Measurements from ENCODE around the gene EDA. TPM values are rescaled to one million over a fixed set of nuclear protein-coding genes. Genes with fewer than 3 reads are reported as not detected.

EDA gene
- total RNA-seq, 1 experiment from 2014 or later: 3.3 TPM

DNA sequence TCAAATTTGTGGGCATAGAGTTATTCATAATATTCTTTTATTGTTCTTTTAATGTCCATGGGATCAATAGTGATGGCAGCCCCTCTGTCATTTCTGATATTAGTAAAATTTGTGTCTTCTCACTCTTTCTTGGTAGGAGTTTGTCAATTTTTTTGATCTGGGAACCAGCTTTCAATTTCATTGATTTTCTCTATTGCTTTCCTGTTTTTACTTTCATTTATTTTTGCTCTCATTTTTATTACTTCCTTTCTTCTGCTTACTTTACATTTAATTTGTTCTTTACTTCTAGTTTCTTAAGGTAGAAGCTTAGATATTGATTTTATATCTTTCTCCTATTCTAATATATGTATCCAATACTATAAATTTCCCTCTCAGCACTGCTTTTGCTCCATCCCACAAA lies 393.1 kb downstream of the EDA start:
- no peak for DNase-seq (ENCODE audit: low spot score)
- in situ Hi-C loops (cut with HindIII; ENCODE audit: low sequenced_read_pairs): no loop called here

DNA sequence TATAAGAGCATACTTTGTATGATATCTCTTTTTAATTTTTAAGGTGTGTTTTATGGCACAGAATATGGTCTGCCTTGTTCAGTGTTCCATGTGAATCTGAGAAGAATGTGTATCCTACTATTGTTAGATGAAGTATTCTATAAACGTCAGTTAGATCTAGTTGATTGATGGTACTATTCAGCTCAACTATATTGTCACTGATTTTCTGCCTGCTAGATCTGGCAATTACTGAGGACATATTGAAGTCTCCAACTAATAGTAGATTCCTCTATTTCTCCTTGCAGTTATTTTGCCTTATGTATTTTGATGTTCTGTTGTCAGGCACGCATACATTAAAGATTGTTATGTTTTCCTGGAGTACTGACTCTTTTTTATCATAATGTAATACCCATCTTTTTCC lies 394.1 kb downstream of the EDA start:
- DNase-seq (ENCODE audit: low spot score): no peak
- in situ Hi-C loops (cut with HindIII; ENCODE audit: low sequenced_read_pairs): no loop called here

DNA sequence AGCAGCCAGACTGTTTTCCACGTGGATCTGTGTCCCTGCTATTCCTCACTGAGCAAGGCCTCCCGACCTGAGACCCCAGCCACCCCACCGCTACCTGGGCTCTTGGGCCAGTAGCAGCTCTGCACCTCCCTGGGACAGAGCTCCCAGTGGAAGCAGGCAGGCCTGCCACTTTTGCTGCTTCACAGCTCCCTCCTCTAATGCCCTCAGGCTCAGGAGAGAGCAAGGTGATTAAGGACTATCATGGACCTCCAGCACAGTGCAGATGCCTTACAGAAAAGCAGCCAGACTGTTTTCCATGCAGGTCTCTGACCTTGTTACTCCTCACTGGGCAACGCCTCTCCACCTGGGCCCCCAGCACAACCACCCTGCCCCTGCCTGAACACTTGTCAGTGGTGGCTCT lies 396.8 kb downstream of the EDA start:
- DNase-seq (ENCODE audit: low spot score): no peak
- in situ Hi-C loops (cut with HindIII; ENCODE audit: low sequenced_read_pairs): no loop called here

DNA sequence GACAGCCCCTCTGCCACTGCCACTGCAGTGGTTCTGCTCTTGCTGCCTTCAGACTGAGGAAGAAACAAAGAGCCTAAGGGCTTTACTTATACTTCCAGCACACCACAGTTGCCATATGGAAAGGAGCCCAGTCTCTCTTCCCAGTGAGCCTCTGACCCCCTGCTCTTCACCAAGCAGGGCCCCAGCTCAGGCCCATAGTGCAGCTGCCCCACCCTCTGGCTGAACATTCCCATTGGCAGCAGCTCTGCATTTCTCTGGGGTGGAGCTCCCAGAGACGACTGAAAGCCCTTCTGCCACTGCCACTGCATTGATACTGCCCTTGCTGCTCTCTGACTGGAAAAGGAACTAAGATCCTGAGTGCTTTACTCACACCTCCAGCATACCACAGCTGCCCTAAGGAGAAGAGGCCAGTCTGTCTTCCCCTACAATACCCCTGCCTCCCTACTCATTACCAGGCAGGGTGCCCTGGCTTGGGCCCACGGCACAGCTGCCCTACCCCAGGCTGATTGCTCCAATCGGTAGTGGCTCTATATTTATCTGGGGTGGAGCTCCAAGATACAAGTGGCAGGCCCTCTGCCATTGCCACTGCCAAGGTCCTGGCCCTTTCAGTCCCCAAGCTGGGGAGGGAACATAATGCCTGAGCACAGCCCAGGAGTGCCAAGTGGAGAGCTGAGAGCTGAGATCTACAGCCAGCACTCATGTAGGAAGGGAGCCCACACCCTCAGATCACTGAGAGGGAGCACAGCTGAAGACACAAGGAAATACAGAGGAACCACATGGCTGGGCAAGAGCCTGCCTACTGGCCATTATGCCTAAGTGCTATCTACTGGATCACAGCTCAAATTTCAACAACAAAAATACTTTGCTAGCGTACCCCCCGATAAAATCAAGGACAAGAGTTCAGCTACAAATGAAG lies 397.8 kb downstream of the EDA start:
- in situ Hi-C loops (cut with HindIII; ENCODE audit: low sequenced_read_pairs): no loop called here
- DNase-seq (ENCODE audit: low spot score): no peak

DNA sequence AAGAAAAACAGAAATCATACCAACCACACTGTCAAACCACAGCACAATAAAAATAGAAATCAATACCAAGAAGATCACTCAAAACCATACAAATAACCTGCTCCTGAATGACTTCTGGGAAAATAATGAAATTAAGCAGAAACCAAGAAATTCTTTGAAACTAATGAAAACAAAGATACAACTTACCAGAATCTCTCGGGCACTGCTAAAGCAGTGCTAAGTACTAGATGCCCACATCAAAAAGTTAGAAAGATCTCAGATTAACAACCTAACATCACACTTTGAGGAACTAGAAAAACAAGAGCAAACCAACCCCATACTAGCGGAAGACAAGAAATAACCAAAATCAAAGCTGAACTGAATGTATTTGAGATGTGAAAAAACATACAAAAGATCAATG lies 400.6 kb downstream of the EDA start:
- in situ Hi-C loops (cut with HindIII; ENCODE audit: low sequenced_read_pairs): no loop called here
- no peak for DNase-seq (ENCODE audit: low spot score)

DNA sequence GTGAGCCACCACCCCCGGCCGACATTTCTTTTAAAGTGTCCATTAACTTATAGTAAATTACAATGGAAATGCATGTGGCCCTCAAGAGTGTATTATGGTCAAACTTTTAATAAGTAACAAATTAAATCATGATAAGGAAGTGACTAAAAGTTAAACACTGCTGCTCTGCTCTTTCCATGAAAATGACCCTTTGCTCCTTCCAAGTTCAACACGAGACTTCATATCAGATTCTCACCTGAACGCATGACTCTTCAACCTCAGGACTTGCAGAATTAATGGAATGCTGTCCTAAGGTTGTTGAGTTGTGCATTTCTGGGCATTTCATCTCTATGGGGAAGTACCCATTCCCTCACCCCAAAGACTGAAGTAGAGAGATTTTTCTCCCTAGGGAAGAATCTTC lies 406.7 kb downstream of the EDA start:
- in situ Hi-C loops (cut with HindIII; ENCODE audit: low sequenced_read_pairs): no loop called here

DNA sequence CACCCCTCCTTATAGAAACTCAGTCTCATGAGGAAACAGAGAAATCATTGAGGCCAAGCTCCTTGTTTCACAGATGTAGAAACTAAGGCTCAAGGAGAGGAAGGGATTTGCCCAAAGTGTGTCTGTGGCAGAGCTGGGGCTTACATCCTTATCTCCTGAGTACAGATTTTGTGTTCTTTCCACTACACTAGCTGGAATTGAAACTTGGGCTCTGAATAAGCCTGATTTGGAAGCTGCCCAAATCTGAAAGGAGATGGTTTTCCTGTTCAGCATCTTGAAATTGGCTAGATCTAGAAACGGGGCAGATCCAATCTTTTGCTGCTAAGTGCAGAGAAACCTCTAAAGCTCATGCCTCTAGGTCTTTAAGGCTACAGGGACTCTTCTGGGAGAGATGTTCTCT lies 409.6 kb downstream of the EDA start:
- no peak for DNase-seq (ENCODE audit: low spot score)
- in situ Hi-C loops (cut with HindIII; ENCODE audit: low sequenced_read_pairs): no loop called here

More for the DNA sequence above, 406.7 kb downstream of the EDA start:
- no peak for DNase-seq (ENCODE audit: low spot score)

DNA sequence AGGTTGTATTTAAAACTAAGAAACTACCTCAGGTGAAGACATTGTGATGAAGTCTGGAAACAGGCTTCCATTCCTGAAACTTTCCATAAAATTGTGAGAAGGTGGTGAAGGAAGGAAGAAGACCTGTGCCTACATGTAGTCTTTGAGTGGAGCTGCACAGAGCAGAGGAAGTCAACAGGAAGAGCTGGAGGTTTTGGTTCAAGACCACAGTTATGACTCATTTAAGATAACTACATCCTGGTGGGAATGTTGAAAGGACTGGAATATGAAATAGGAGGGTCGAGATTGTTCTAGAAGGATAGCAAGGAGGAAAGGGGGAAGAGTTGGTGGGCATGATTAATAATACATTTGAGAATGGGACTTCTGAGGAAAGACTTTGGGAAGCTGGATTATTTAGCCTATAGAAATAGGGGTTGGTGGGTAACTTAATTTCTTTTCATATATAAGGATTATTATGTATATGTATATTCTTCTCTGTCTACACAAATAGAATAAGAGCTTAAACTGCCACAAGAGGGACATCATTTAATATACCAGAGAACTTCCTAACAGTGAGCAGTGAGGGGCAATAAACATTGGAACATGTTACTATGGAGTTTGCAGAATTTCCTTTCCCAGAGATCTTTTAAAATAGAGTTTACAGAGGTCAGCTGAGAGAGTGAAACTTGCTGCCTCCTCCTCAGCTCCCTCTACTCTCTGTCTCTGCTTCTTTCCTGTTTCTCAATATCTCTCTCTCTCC lies 410.4 kb downstream of the EDA start:
- in situ Hi-C loops (cut with HindIII; ENCODE audit: low sequenced_read_pairs): no loop called here
- DNase-seq (ENCODE audit: low spot score): no peak

DNA sequence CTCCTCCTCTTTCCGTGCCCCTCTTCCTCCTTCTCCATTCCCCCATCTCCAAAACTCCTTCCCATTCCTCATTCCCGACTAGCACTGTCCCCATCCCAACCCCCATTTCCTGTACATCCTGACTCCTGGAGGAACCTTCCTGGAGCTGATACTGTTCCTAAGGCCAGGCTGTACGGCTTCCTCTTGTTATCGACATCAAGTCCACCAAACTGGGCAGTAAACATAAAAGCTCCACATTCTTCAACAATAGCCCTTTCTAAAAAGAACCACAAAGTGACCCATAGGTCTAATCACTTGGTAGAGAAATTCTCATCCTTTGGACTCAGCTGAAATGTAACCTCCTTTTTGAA lies 410.9 kb downstream of the EDA start:
- no peak for DNase-seq (ENCODE audit: low spot score)
- in situ Hi-C loops (cut with HindIII; ENCODE audit: low sequenced_read_pairs): no loop called here

DNA sequence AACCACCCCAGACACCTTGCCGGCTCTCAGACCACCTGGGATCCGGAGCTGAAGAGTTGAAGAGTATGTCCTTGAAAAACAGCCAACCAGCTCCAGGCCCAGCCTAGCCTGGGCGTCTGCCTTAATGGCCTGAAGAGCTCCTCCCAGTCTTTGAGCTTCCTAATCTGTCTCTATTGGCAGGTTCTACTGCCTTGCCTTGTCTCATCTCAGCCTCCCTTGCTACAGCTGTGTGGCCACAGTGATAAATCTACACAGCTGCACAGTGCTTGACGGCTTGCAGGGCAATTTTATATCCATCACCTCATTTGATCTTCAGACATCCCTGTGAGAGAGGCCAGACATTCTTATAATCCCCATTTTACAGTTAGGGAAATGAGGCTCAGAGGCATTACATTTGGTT lies 413.9 kb downstream of the EDA start:
- in situ Hi-C loops (cut with HindIII; ENCODE audit: low sequenced_read_pairs): no loop called here
- DNase-seq (ENCODE audit: low spot score): no peak

DNA sequence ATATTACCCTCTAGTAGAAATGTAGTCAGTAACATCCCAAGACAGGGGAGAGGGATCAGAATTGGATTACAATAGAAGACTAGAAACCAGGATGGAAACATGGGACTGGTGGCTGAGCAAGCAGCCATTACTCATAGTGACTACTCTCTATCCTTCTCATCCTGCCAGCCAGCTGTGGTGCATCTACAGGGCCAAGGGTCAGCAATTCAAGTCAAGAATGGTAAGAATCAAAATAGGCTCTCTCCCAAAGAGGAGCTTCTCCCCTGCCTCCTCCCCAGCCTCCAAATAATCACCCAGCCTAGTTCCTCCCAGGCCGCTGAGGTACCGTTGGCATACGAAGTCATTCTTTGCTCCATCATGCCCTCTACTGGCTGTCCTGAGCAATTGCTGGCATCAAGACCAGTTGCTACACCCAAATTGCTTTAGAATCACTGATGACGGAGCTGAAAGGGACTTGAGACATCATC lies 414.4 kb downstream of the EDA start:
- DNase-seq (ENCODE audit: low spot score): peak; percentile 61
- in situ Hi-C loops (cut with HindIII; ENCODE audit: low sequenced_read_pairs): no loop called here

DNA sequence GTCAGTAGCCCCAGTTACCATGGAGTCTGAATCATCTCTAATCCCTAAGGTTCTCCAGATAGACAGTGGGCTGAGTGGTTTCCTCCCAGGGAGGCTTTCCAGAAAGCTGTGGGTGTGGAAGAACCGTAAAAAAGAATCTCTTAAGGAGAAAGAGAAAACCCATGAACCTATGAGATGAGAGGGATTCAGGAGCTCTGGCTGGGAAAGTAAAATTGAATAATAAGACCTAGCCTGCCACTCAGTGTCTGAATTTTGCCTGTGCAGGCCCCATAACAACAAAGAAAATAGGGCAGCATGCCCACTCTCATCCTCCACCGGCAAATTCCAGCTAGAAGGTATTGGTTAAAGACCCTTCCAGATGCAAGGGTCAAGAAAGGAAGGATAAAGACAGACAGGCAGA lies 416.9 kb downstream of the EDA start:
- in situ Hi-C loops (cut with HindIII; ENCODE audit: low sequenced_read_pairs): no loop called here
- no peak for DNase-seq (ENCODE audit: low spot score)

DNA sequence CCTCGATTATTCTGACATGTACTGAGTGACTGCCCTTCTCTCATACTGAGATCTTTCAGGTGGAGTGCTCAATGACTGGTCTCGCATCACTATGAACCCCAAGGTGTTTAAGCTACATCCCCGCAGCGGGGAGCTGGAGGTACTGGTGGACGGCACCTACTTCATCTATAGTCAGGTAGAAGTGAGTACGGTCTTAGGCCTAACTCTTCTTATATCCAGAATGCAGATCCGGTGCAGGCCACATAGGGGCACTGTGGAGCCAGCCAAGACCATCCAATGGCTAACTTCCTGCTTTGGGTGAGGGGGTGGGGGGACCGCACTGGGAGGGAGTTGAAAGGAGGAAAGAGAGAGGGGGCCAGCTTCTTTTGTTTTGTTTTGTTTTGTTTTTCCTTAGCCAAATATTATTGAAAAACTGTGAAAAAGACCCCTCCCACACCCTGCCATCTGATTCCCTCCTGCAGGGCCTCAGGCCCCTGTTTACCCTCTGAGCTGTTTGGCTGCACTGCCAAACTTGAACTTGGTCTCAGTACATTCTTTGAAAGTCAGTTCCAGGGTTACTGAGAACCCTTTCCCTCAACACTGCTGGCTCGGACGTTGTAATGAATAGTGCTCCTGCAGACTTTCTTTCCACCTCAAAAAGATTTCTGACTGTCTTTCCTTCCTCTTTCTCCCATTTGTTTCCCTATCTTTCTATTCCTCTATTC lies 417.6 kb downstream of the EDA start:
- DNase-seq (ENCODE audit: low spot score): peak; percentile 5
- in situ Hi-C loops (cut with HindIII; ENCODE audit: low sequenced_read_pairs): no loop called here

DNA sequence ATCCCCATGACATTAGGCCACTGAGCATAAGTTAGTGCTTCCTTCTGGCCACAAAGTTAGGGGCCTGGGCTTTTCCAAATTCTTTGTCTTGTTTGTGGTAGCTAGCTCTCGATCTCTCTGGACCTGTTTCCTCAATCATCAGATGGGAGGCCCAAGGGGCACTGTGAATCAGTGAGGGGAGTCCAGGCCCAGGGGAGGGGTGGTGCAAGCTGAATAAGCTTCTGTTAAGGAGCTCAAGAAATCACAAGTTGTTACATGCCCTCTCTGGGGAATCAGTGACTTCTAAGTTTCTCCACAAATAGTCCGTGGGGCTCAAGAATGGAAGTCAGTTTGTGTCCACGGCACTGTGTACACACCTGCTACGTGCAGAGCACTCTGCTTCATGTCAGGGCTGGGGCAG lies 418.7 kb downstream of the EDA start:
- DNase-seq (ENCODE audit: low spot score): no peak
- in situ Hi-C loops (cut with HindIII; ENCODE audit: low sequenced_read_pairs): no loop called here

DNA sequence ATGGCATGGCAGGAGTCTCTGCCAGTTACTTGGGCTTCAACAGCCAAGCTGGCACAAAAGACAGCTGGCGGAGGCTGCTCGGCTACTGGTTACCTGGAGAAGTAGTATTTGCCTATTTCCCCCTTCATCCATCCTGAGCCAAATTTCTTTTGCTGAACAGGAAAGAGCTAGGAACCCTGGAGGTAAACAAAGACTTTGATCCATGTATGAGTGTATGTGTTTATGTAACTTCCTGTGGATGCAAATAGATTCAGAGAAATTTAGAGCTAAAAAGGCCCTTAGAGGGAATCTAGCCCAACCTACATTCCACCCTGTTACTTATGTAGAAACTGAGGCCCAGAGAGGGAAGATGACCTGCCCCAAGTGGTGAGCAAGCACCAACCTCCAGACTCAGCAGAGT lies 422.6 kb downstream of the EDA start:
- in situ Hi-C loops (cut with HindIII; ENCODE audit: low sequenced_read_pairs): no loop called here

DNA sequence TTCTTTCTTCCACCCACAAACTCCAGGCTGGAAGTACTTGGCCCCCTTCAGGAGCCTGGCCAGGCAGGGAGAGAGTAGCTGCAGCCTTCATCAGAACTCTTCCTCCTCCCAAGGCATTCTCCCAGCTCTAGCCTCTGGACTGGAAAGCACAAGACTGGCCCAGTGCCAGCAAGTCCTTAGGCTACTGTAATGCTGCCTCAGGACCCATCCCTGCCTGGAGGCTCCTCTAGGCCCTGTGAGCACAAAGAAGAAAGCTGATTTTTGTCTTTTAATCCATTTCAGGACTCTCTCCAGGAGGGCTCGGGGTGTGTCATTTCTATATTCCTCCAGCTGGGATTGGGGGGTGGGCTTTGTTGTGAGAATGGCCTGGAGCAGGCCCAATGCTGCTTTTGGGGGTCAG lies 423.0 kb downstream of the EDA start:
- in situ Hi-C loops (cut with HindIII; ENCODE audit: low sequenced_read_pairs): no loop called here
- no peak for DNase-seq (ENCODE audit: low spot score)

More for the DNA sequence above, 422.6 kb downstream of the EDA start:
- no peak for DNase-seq (ENCODE audit: low spot score)

DNA sequence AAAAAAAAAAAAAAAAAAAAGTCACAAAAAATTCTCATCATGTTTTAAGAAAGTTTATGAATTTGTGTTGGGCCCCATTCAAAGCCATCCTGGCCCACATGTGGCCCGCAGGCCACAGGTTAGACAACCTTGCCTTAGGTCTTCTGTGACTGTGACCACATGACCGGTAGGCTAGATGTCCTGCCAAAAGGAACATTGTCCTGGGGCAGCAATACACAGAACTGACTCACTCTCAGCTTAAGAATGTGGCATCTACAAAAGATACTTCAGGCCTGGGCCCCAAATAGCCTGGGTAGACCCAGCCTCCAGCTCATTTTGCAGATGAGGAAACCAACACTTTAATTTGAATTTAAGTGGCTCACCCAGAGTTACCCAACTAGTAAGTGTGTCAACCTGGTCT lies 423.8 kb downstream of the EDA start:
- in situ Hi-C loops (cut with HindIII; ENCODE audit: low sequenced_read_pairs): no loop called here
- no peak for DNase-seq (ENCODE audit: low spot score)

DNA sequence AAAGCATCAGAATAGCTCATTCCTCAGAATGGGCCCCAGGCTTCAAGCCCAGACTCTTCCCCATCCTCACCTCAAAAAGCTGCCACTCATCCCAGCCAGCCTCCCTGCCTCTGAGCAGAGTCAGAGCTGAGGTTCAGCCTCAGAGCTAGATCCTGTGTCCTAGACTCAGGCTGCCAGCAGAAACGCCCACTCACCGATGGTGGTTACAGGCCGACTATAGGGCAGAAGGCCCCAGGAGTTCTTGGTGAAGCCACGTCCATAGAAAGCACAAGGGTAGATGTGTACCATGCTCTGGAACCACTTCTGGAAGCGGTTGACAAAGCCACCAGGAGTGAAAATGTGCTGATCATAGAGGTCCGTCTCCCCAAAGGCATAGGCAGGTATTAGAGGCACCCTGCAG lies 426.1 kb downstream of the EDA start:
- in situ Hi-C loops (cut with HindIII; ENCODE audit: low sequenced_read_pairs): no loop called here
- DNase-seq (ENCODE audit: low spot score): no peak

DNA sequence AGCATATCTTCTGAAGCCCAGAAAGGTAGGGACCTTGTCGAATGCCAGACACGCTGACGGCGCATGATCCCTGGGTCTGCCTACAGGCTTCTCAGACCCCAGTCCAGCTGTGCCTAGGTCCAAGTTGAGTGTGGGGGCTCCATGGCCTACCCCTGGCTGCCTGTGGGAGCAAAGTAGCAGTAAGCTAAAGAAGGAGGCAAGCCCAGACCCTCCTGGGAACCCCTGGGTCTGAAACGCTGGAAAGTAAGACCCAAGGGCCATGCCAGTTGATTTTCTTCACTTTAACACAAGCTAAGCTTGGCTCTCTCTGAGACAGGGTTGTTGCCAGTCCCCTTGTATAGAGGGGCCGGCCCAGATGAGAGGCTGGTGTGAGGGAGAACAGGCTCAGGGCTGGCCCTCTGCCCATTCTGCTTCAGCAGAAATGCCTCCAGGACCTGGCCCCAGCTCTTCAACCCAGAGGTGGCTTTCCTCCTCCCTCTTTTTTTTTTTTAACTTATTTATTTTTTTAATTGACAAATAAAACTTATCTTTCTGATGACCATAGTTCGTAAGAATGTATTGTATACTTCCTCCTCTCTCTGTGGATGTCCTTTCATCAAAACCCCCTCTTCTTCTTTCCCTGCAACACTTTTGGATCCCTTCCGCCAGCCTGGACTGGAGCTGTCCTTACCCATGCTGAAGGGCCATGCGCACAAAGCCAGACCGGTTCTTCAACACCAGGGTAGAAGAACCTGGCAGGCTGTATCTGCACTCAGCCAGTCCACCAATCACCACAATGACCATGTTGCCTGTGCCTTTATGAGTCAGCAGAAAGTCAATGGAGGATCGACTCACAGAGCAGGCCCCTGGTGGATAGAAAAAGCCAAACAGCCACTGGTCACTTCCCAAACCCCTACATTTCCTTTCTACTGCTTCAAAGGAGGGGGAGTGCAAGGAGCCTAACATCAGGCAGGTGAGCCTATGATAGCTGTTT lies 426.8 kb downstream of the EDA start:
- no peak for DNase-seq (ENCODE audit: low spot score)

More for the DNA sequence above, 426.8 kb downstream of the EDA start:
- in situ Hi-C loops (cut with HindIII; ENCODE audit: low sequenced_read_pairs): no loop called here

Measured in G401 (cell line).